HG02852 (cell line): Measurements from ENCODE around the gene ARHGAP21.

Experiments used
- ATAC-seq: cut with Tn5 transposase; IDR thresholded peaks from one replicate; pipeline ENCODE4 v1.9.1; 2021; ENCODE audit warnings: mild to moderate bottlenecking, moderate library complexity; ENCODE audit not compliant: unreplicated experiment

Gene ARHGAP21

DNA sequence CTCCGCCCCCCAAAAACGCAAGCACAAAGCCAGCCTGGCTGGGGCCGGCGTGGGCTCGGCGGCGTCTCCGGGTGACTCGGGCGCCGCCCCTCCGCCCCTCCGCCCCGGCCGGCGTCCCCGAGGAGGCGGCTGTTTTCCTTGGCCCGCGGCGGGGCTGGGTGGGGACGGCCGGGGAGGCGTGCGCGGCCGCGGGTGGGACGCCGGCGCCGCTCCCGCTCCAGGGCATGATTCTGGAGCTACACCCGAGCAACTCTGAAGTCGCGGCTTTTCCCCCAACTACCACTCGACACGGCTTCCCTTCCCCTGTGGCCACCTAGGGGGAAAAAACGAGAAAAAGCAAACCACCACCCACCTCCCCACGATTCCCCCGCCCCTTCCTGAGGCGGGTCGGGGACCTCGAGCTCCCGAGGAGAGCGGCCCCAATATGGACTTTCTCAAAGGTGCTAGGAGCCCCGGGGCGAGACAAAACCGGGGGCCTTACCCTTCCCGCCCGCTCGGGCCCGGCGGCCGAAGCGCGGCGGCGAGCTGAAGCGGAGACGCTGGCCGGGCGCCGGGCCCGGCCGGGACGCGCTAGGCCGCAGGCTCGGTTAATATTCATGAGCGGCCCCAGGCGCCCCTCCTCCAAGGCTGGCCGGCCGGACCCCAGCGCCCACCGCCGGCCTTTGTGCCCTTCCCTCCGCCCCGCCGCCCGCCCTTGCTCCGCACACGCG, 856 bp downstream of the ARHGAP21 start:
- peak; percentile 26 for ATAC-seq

DNA sequence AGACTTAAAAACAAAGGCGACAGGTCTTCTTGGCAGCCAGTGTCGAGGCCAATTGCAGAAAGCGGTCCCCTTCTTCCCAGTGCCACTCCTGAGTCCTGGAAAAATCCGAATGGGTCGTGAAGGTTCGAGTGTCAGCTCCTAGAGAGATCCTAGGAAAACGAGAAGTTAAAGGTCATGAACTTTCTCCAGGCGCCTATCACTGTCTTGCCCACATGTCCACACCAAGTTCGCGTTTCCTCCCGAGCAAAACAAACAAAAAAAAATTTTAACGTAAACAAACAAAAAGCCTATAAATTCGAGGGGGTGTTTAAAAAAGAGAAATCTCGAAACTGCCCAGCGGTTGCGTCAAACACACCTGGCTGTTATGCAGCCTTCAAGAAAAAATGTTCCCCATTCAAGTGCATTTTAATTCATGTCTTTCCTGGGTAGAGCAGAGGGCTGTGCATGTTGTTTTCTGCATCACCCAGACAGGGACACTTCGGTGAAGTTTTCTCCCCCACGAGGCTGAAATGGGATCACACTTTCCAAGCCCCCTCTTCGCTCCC, 1.5 kb downstream of the ARHGAP21 start:
- no peak for ATAC-seq

DNA sequence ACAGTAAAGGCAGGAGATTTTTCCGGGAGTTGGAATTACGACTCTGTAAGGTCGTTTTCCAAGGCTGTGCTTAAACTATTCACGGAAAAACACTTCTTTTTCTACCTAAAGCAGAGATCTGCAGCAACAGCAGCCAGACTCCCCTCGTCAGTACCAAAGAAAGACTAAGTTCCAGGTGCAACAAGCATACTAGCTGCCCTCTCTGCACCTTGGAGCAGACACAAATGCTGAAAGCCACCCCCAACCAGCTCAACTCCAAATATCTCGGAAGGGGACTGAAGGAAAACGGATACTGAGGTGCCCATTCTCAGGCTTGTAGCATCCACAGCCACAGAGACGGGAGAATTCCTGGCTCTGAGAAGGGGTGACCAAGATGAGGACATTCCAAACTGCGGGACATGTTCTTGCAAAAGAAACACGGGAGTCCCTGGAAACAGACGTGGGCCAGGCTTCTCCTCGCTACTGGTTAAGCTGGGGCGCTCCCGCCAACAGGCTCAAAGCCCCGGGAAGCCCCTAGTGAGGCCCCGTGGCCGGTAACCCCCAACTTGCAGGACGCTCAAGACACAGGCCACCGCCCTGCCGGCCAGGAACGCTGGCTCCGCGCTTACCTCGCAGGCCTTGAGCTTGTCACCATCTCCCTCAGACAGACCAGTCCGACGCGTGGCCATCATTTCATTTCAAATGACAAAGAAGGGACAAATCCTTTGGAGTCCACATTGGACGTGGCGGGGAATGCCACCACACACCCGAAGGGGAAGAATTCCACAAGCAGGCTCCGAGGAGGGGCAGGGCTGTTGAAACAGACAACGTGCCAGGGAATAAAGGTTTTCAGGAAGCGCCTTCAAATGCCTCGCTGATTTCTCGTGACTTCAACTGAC, 2.2 kb downstream of the ARHGAP21 start:
- ATAC-seq = no peak

DNA sequence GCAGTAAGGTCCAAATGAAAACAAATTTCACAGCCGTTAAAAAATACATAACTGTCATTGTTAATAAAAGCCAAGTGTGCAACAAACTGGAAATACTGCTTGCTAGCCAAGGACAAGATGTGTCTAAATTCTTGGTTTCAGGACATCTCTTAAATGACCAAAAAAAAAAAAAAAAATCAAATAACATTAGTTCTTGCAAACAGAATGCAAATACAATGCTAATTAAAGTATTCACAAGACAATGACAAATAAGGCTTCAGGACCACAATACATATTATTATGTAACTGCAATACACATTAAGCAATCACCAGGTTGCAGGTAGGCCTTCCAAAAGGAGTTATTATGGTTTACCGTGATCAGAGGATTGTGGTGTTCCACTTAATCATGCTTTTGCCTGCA, 3.6 kb downstream of the ARHGAP21 start:
- ATAC-seq = no peak

DNA sequence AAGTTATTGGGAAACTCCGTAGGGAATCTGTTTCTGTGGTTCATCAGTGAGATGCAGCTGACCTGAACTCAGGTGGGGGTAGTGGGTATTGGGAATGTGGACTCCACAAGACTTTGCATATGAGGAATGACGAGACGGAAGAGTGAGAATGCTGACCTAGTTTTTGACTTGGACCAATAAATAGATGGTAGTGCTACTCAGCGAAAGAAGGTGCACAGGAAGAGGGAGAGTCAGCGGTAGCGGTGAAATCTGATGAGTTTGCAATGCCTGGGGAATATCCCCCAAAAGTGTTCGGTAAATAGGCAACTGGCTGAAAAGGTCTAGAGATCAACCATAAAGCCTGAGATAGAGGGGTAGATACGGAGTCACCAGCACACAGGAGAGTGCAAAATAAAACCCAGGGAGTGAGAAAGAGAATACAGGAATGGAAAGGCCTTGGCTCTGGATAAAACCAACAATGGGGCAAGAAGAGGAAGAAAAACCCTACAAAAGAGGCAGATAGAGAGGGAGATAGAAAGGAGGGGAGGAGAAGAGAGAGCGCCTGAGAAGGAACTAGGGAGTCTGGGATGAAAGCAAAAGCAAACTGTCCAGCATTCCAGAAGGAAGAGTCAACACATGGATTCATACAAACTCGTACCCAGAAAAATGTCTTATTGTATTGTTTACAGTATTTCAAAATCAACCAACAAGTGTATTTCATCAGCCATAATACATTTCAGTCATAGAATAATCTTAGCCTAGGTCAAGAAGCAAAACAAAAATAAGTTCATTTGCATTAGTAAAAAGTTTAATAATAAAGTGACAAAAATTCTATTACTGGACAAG, 5.4 kb downstream of the ARHGAP21 start:
- ATAC-seq = no peak

DNA sequence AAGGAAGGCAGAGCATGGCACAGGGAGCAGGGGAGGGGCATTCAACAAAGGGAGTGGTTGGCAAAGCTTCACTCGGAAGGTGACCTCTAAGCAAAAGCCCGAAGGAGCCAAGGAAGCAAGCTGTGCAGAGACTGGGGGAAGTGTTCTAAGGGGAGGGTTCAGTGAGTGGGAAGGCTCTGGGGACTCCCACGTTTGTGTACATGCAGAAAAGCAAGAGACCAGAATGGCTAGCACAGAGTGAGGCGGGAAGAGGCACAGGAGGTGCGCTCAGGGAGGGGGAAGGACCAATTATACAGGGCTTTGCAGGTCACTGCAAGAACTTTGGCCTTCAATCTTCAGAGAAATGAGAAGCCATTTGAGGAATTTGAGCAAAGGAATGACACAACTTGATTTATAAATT, 7.4 kb downstream of the ARHGAP21 start:
- no peak for ATAC-seq

DNA sequence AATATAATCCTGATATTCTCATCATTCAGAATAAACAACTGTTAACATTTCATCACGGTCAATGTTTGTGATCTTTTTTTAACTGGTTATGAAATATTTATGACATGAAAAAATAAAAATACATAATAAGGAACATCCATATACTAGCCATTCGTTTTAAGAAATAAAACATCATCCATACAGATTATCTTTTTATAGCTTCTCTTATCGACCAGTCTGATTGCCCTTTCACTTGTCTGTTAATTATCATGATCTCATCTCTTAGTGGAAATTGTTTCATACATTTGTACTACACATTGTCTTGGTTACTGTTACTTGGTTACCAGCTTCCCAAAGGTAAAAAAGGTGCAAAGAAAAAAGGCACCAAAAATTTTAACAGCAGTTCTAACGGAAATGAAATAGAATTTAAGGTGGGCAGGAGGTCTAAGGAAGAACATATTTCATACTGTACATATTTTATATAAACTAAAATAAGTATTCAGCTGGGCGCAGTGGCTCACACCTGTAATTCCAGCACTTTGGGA, 8.4 kb downstream of the ARHGAP21 start:
- ATAC-seq = no peak

DNA sequence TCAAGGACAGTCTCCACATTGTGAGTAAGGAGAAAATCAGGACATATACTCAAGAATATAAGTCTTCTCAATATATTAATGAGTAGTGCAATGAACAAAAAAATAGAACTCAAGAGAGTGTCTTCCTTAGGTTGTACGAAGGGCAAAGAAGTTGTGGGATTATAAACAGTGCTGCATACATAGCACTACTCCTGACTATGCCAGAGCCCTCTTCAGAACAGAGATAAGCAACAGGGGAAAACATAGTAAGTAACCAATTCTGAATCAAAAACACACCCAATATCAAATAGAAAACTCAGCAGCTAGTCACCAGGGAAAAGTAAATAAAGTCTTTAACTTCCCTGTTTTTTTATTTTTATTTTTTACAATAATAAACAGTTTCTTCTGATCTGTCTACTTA, 10.6 kb downstream of the ARHGAP21 start:
- ATAC-seq = no peak

DNA sequence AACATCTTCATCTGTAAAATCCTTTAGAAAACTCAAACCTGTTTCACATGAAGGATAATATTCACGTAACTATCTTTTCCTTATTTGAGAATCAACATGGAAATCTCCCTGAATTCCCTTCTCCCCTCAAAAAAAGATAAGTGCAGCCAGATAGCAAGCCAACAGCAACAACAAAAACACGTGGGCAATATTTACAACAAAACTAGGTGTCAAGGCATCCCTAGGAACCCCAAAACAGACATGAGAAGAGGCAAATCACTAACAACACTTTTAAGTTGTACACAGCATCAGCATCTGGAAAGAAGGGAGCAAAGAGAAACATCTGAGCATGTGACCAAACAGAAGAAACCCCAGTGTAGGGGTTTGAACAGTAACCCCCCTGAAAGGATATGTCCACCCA, 12.2 kb downstream of the ARHGAP21 start:
- no peak for ATAC-seq

DNA sequence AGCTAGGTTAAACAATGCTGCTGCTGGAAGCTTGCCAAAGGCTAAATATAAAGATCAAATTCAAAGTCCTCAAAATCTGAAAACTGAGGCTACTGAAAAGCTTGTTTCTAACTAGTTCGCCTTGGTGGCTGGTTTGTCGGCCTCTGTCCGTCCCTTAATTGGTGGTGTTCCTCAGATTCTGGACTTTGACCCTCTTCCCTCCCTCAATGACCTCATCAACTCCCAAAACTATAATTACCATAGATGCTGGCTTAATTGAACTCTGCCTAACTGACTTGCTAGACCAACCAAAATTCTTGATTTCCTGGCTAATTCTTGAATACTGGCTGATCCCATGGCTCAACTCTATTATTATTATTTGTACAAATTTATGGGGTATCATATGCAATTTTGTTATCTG, 15.6 kb downstream of the ARHGAP21 start:
- ATAC-seq = no peak

DNA sequence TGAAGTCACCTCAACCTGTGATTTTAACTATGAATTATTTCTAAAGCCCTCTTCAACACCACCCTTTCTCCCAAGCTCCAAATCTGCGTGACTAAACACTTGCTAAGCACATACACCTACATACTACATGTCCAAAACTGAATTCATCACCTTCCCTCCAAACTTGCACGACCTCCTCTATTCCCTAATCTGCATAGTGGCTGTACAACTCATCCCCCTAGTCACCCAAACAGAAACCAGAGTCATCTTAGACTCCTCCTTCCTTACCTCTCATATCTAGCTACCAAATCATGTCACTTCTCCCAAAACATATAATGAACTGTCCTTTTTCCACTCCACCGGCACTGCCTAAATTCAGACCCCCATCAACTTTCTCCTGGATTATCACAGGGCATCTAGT, 16.2 kb downstream of the ARHGAP21 start:
- peak; percentile 74 for ATAC-seq

DNA sequence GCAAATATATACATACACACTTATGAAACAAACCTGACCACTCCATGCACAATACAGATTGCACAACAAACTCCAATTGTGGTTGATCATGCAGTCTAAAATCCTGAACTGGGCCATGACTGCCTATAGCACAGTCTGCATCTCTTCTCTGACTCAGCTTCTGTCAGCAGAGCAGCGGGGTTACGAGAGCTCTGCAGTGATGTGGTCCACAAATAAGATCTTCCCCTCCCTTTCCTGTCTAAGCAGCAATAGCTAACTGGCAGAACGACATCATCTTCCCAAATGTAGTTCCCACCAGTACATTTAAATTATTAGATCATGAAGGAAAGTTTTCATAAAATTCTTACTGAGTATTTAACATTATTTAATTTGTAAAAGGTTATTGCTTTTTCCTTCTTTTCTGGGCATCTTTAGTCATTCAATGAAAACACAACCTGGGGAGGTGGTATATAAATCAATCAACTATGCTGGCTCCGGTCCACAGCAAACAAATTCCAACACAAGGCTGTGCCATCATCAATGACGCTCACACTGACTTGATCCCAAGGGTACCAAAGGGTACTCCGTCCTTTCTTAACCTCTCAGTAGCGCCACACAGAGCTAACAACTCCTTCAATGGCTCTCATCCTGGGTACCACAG, 17.1 kb downstream of the ARHGAP21 start:
- ATAC-seq = peak; percentile 43

DNA sequence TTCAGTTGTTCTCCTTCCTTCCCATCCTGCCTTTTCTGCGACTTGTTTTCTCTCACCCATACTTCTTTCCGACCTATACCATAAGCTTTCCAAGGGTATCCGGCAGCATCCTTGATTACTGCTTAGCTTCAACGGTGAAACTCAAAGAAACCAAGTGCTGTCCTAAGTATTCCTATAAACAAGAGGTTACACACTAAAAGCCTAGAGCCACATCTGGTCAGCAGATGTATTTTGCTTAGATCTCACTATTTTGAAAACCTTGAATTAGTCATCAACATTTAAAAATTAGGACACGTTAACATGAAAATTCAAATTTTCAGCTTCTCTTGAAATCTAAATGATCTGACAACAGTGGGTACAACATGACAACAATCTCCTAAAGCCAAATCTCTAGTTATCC, 20.0 kb downstream of the ARHGAP21 start:
- no peak for ATAC-seq

DNA sequence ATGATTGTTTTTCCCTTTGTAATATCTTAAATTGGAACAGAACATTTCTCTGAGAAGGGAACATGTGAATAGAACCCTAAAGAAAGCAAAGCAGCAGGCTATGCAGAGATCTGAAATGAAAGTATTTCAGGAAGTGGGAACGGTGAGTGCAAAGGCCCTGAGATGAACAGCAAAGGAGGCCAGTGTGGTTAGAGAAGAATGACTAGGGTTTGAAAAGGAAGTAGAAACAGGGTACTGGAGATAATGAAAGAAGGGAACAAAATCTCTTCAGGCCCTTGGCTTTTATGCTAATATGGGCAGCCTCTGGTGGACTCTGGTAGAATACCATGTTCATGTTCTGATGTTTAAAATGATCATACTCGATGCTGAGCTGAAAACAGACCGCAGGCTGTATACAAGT, 22.2 kb downstream of the ARHGAP21 start:
- peak; percentile 93 for ATAC-seq

DNA sequence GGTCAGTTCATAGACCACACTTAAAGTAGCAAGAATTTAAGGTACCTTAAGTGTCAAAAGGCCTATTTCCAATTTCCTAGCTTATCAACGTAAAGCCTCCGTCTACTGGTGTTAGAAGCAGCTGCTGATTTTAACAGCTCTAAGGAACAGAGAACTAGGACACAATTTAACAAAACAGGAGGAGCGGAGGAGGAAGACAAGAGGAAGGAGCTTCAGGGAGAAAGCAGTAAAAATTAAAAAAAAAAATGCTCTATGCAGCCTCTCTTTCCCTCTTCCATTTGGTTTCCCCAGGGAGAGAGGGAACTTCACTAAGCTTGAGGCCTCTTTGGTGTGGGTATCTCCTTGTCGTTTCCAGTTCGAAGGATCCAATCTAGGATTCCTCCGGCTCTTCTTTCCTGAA, 22.7 kb downstream of the ARHGAP21 start:
- ATAC-seq = no peak

DNA sequence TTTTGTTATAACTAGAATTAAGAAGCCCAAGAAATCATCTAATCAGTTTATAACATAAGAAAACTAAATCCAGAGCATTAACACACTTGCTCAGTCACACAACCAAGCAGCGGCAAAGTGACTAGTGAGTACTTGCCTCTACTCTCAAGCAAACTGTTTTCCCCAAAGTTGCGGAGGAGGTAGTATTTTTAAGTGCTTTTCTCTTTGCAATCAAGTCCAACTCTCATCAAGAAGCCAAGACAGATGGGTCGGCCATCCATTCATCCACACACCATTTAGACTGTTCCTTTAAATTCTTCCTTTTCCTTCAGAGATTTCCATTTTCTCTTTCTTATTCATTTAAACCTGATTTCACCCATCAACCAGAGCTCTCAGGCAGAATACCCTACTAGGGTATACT, 25.4 kb downstream of the ARHGAP21 start:
- ATAC-seq = no peak

DNA sequence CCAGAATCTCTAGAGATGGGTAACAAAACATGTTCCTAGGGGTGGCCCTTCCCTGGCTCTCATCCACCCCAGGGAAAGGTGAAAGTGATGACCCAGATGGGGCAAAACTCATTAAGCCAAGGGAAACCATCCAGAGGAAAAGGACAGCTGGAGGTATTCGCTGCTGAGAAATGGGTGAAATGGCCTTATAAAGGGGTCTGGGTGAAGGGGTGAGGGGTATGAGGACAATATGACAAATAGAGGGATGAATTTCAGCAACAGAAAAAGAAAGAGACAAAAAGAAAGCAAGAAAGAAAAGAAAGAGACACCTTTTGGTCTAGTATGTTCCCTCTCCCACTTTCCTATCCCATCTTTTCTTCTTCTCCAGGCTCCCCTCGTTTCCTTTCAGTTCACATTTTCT, 26.6 kb downstream of the ARHGAP21 start:
- no peak for ATAC-seq

DNA sequence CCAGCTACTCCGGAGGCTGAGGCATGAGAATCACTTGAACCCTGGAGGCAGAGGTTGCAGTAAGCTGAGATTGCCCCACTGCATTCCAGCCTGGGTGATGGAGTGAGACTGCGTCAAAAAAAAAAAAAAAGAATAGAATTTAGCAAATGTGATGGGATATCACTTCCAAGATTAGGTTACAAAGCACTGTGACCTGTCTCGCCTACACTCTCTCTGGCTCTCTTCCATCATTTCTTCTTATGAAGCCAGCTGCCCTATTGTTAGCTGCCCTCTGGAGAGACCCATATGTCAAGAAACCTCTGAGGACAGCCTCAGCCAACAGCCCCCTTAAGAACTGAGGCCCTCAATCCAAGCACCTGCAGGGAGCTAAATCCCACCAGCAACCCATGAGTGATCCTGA, 28.2 kb downstream of the ARHGAP21 start:
- ATAC-seq = no peak

DNA sequence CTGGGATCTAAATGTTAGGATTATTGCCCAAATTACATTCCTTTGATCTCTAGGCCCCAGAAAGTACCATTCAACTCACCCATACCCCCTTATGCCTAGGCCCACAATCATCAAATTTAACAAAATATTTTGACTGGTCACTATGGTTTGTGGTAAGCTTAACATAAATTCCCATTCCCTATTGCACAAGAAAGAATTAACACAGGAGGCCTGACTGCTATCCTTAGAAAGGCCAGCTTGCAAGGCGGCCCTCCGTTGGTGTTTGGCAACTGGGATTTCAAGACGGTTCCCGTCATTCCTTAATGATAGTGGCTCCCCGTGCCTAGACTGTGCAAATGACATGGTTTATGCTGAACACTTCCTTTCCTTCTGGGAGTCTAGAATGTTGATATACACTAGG, 29.6 kb downstream of the ARHGAP21 start:
- no peak for ATAC-seq

DNA sequence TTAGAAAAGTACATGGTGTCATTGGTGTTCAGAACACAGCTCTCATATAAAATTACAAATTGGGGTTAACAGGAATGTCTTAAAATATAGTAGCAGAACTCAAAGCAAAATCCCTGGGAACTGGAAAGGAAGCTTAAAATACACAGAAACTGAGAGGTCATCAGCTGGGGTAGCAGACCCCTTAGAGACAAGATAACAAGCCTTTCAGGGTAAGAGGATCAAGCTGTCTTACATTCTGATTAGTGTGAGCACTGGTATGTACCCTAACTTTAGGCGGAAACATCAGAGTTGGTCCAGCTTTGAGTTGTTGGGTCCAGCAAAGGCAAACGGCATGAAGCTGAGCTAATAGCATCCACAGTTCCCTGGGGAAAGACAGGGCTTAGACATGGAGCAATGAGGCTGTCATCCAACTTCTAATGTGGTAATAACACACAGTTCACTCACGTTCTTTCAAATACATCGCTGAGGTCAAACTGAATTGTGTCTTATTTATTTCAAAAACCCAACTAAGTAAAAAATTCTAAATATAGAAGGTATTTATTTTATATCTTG, 32.6 kb downstream of the ARHGAP21 start:
- ATAC-seq = no peak
